ENCODE data around the gene TPCN2. TPM values are rescaled to one million over a fixed set of nuclear protein-coding genes. Genes with fewer than 3 reads are reported as not detected.

TPCN2 gene
- total RNA-seq, 1 experiment from 2014 or later = 15.2 TPM

- BruUV-seq (replicated peaks) = no TSS peak
- no peak for ATAC-seq
- CTCF ChIA-PET = no interaction called here
- Histone ChIP-seq H2AFZ (ENCODE audit: low read depth, low read length, poor library complexity, severe bottlenecking) (no peak overlapping the region), H3K9me3 (ENCODE audit: control insufficient read depth in 1 of 2, insufficient read depth in 1 of 2, low read depth in 1 of 2, low read length in 2 of 2) (no peaks in the 10 kb centered on the region), H3K9me2 (ENCODE audit: insufficient read depth) (no peaks in the 10 kb centered on the region), H3K4me2 (ENCODE audit: low read length) (no peak overlapping the region), H3K4me1 (ENCODE audit: control insufficient read depth in 1 of 2, insufficient read depth in 2 of 2, low read length in 2 of 2) (peaks cover 9 to 15% of the 10 kb centered on the region in 2 experiments), H3K4me3 (replicated peaks in 1 of 2; ENCODE audit: low read depth in 1 of 2, low read length in 2 of 2) (no peak overlapping the region), H3K9ac (ENCODE audit: low read length) (no peak overlapping the region), H3K27me3 (ENCODE audit: insufficient read depth, low read length) (no peaks in the 10 kb centered on the region), H3K27ac (ENCODE audit: low read depth, low read length) (no peak overlapping the region), H3K36me3 (ENCODE audit: control insufficient read depth in 1 of 2, insufficient read depth in 2 of 2, low read length in 2 of 2) (peaks cover 7% of the 10 kb centered on the region in 2 experiments; a peak in 3 of 4 replicates), H4K20me1 (ENCODE audit: insufficient read depth) (no peaks in the 10 kb centered on the region), H3K79me2 (ENCODE audit: insufficient read depth, low read length) (no peaks in the 10 kb centered on the region)
- RAD21 ChIA-PET (ENCODE audit: low non-redundant PET in 1 of 2, low total read pairs in 2 of 2, uncharacterized antibody in 2 of 2, unreplicated experiment in 2 of 2) = no interaction called here
- intact Hi-C loops (cut with micrococcal nuclease) = loop anchor here (5.0 kb wide), 2 partner anchors 185 to 260 kb away; partner anchors contain the start of genes IGHMBP2 and MRPL21
- POLR2A ChIA-PET = no interaction called here
- TF ChIP-seq ZNF274 (IDR thresholded peaks at IDR 0.05; ENCODE audit: low read depth, low read length) (no peak), CTCF (IDR thresholded peaks at IDR 0.05 in 2 of 3, conservative IDR thresholded peaks at IDR 0.05 in 1 of 3; ENCODE audit: borderline replicate concordance in 1 of 3, insufficient read depth in 1 of 3, low read depth in 2 of 3, low read length in 2 of 3) (no peak), FOSL1 (IDR thresholded peaks at IDR 0.05; ENCODE audit: low read depth) (no peak), ATF3 (IDR thresholded peaks at IDR 0.05) (no peak), CEBPB (IDR thresholded peaks at IDR 0.05; ENCODE audit: low read depth) (no peak), EZH2 (IDR thresholded peaks at IDR 0.05) (no peak), SIN3A (IDR thresholded peaks at IDR 0.05; ENCODE audit: low read depth) (no peak), TCF7L2 (IDR thresholded peaks at IDR 0.05; ENCODE audit: borderline replicate concordance, extremely low read depth, insufficient read depth, insufficient read length) (no peak), CBX3 (IDR thresholded peaks at IDR 0.05; ENCODE audit: low read depth) (no peak), RAD21 (IDR thresholded peaks at IDR 0.05; ENCODE audit: low read depth) (no peak), POLR2AphosphoS5 (IDR thresholded peaks at IDR 0.05; ENCODE audit: low read depth, low read length) (no peak), MAX (IDR thresholded peaks at IDR 0.05) (no peak), ZBTB33 (IDR thresholded peaks at IDR 0.05; ENCODE audit: extremely low read depth, insufficient replicate concordance, low read length) (no peak), JUND (IDR thresholded peaks at IDR 0.05) (no peak), ELF1 (IDR thresholded peaks at IDR 0.05; ENCODE audit: borderline replicate concordance, low read depth) (no peak)
- DNase-seq (ENCODE audit: low read depth, low spot score) = no peak
Observed at GRCh38 chr11:69087133-69087524, 38.4 kb downstream of the TPCN2 start.
